Esophagus squamous epithelium (tissue), 5 donors: ENCODE measurements around the gene AKAP5. TPM values are rescaled to one million over a fixed set of nuclear protein-coding genes. Genes with fewer than 3 reads are reported as not detected.

ENCODE experiments used
- DNase-seq: peaks from one replicate; lab custom pipeline; 2025; lab: John Stamatoyannopoulos, UW
- H3K27ac ChIP-seq, 4 donors: fragments of 200-600 bp; sonication (generic); one replicate each; pipeline ENCODE4 v1.5.1; 2016 to 2019; ENCODE audit warnings: mild to moderate bottlenecking in 1 of 4
- H3K27me3 ChIP-seq, 4 donors: fragments of 200-600 bp; sonication (generic); 1 replicate in 3 of 4; 2 replicates in 1 of 4; pipeline versions ENCODE4 v1.5.1 to v1.6.0; 2017 to 2021; ENCODE audit warnings: antibody characterized with exemption in 1 of 4
- H3K36me3 ChIP-seq, 3 donors: fragments of 200-600 bp; sonication (generic); one replicate each; pipeline ENCODE4 v1.5.1; 2016 to 2019
- H3K4me1 ChIP-seq, 3 donors: fragments of 200-600 bp; sonication (generic); one replicate each; pipeline ENCODE4 v1.5.1; 2017 to 2019
- H3K4me3 ChIP-seq, 4 donors: fragments of 200-600 bp; sonication (generic); 1 replicate in 3 of 4; 2 replicates in 1 of 4; pipeline ENCODE4 v1.5.1; 2016 to 2019; ENCODE audit warnings: mild to moderate bottlenecking in 2 of 4, moderate library complexity in 1 of 4
- H3K9me3 ChIP-seq, 3 donors: fragments of 200-600 bp; sonication (generic); one replicate each; pipeline ENCODE4 v1.5.1; 2016 to 2019
- CTCF ChIP-seq, 6 experiments: fragments of 450-650 bp in 4 of 6; fragments of 200-600 bp in 2 of 6; sonication (generic) in 2 of 6; IDR thresholded peaks; one replicate each; pipeline ENCODE4 v1.5.1; 2016 to 2019; ENCODE audit warnings: antibody characterized with exemption in 6 of 6, mild to moderate bottlenecking in 4 of 6, moderate library complexity in 4 of 6
- POLR2A ChIP-seq, 4 donors: fragments of 450-650 bp; IDR thresholded peaks; one replicate each; pipeline ENCODE4 v1.6.1; 2017; ENCODE audit warnings: antibody characterized with exemption in 4 of 4, mild to moderate bottlenecking in 4 of 4, moderate library complexity in 3 of 4
- WGBS, 2 donors: methylation state at CpG; one replicate each; pipeline ENCODE4 v1.1.5; 2018; 5-methylcytosine and 5-hydroxymethylcytosine counted together
- intact Hi-C: fragments of 100-400 bp; cut with DNase I; formaldehyde crosslinking; loops from one replicate; pipeline ENCODE4 v1.15.0; 2022
- total RNA-seq, 4 donors: library from RNA; depleted of rRNA; stranded (reverse); fragments of >200 nt; gene quantifications; one replicate each; pipeline ENCODE4 v1.1.0, GENCODE V29; 2016
- donor health status: DM: yes; HTN: yes; CAD: no.

AKAP5 gene
- total RNA-seq, 4 donors from 2014 or later = 0.04 to 0.38 TPM; not detected in 2

GRCh38 chr14:64503434-64504309 lies 38.4 kb downstream of the AKAP5 start, which contains the start of gene ZBTB25:
Gene ZBTB25 (minus strand): TSS chr14:64503838. CDS start chr14:64490533, 13,305 bp downstream.
- Histone ChIP-seq H3K4me1 (peaks cover 44 to 71% (median 53%) of the 10 kb centered on the region in 3 donors), H3K36me3 (no peaks in the 10 kb centered on the region), H3K27me3 (no peaks in the 10 kb centered on the region), H3K9me3 (no peaks in the 10 kb centered on the region), H3K27ac (peak within 1 kb of the TSS; percentile 99 to 100 (median 100)), H3K4me3 (peak within 1 kb of the TSS; percentile 85 to 96 (median 92))
- TF ChIP-seq POLR2A (IDR thresholded peaks at IDR 0.05) = peak in 3 of 4 donors; percentile 18 to 95 (median 90)
- peak in 1 of 6 experiments; percentile 3 for TF ChIP-seq CTCF (IDR thresholded peaks at IDR 0.05)
- DNase-seq = peak; percentile 92
- 0% methylated on average over 2 to 5 of the region's 87 CpGs for WGBS, 2 donors
- intact Hi-C loops = no loop called here

- Histone ChIP-seq H3K27ac (peak within 1 kb of the TSS; percentile 99 to 100 (median 100)), H3K9me3 (no peaks in the 10 kb centered on the region), H3K27me3 (no peaks in the 10 kb centered on the region), H3K4me3 (peak within 1 kb of the TSS; percentile 85 to 96 (median 92)), H3K36me3 (no peaks in the 10 kb centered on the region), H3K4me1 (peaks cover 44 to 76% (median 55%) of the 10 kb centered on the region in 3 donors)
- 0 to 1% methylated on average over 10 to 19 of the region's 63 CpGs for WGBS, 2 donors
- peak; percentile 52 for DNase-seq
- intact Hi-C loops = no loop called here
- TF ChIP-seq CTCF (IDR thresholded peaks at IDR 0.05) (no peak), POLR2A (IDR thresholded peaks at IDR 0.05) (peak in 3 of 4 donors; percentile 36 to 91 (median 90))
These were observed 39.1 kb downstream of the AKAP5 start, which contains the start of gene ZBTB1 for GRCh38 chr14:64504310-64504896. Gene ZBTB1 (plus strand): TSS chr14:64504770. CDS start chr14:64521505, 16,735 bp downstream.

- no peaks in the 10 kb centered on the region for H3K27me3 ChIP-seq
- peaks cover 46 to 76% (median 53%) of the 10 kb centered on the region in 3 donors for H3K4me1 ChIP-seq
- TF ChIP-seq CTCF (IDR thresholded peaks at IDR 0.05) (no peak), POLR2A (IDR thresholded peaks at IDR 0.05) (peak in 2 of 4 donors; percentile 28 to 35)
- intact Hi-C loops = no loop called here
- H3K27ac ChIP-seq = peak overlapping the region; percentile 99 to 100 (median 100)
- H3K9me3 ChIP-seq = no peaks in the 10 kb centered on the region
- WGBS, 2 donors = 0 to 1% methylated on average over 25 to 30 of the region's 68 CpGs
- H3K36me3 ChIP-seq = no peaks in the 10 kb centered on the region
- H3K4me3 ChIP-seq = peak overlapping the region; percentile 85 to 96 (median 92)
- DNase-seq = peak; percentile 51
These were observed 39.8 kb downstream of the AKAP5 start for GRCh38 chr14:64504897-64505794.

- WGBS, 2 donors = 8 to 19% methylated on average over 3 of the region's 3 CpGs
- no peaks in the 10 kb centered on the region for H3K36me3 ChIP-seq
- TF ChIP-seq CTCF (IDR thresholded peaks at IDR 0.05) (no peak), POLR2A (IDR thresholded peaks at IDR 0.05) (no peak)
- peak overlapping the region in 3 of 4 donors; percentile 85 to 96 (median 89) for H3K4me3 ChIP-seq
- no peaks in the 10 kb centered on the region for H3K27me3 ChIP-seq
- H3K9me3 ChIP-seq = no peaks in the 10 kb centered on the region
- intact Hi-C loops = no loop called here
- H3K4me1 ChIP-seq = peaks cover 44 to 76% (median 46%) of the 10 kb centered on the region in 3 donors
- DNase-seq = no peak
- H3K27ac ChIP-seq = peak overlapping the region; percentile 99 to 100 (median 100)
These were observed 41.4 kb downstream of the AKAP5 start for GRCh38 chr14:64506721-64507120.
